H1 (cell line): Measurements from ENCODE around the gene SCYL1. TPM values are rescaled to one million over a fixed set of nuclear protein-coding genes. Genes with fewer than 3 reads are reported as not detected.

Experiments
- CTCF ChIA-PET: fragments of 300-600 bp; sonication (Branson Sonifier 250); formaldehyde crosslinking; loops from one replicate; lab custom pipeline; 2021; ENCODE audit not compliant: partially characterized antibody; lab: Charles Lee
- POLR2A ChIA-PET: fragments of 300-600 bp; sonication (Branson Sonifier 250); formaldehyde crosslinking; loops from one replicate; lab custom pipeline; 2021; ENCODE audit warnings: inconsistent platforms; ENCODE audit not compliant: partially characterized antibody; lab: Charles Lee
- DNase-seq, 2 experiments: peaks; one replicate each; pipeline versions ENCODE4 v3.0.0 to v3.0.0-alpha.2; 2010 to 2022; ENCODE audit warnings: low spot score in 2 of 2, low read depth in 1 of 2, mixed read lengths in 1 of 2
- FAIRE-seq: peaks from 2 replicates; lab custom pipeline; 2011; peaks lifted over from hg19 to GRCh38; lab: Jason Lieb, UNC
- H2AFZ ChIP-seq: 2 replicates; pipeline ENCODE4 v1.8.1; 2012; ENCODE audit warnings: low read length, inconsistent platforms
- H2AK5ac ChIP-seq: 2 replicates; pipeline ENCODE4 v1.6.1; 2013; ENCODE audit warnings: low read depth, low read length
- H2BK120ac ChIP-seq: replicated peaks from 2 replicates; pipeline ENCODE3; 2013; ENCODE audit warnings: low read depth, low read length, inconsistent platforms
- H2BK12ac ChIP-seq: 2 replicates; pipeline ENCODE4 v1.6.1; 2013; ENCODE audit warnings: low read depth, low read length
- H2BK15ac ChIP-seq: 2 replicates; pipeline ENCODE4 v1.6.1; 2013; ENCODE audit warnings: low read length
- H2BK20ac ChIP-seq: 2 replicates; pipeline ENCODE4 v1.6.1; 2013; ENCODE audit warnings: low read length
- H2BK5ac ChIP-seq: 2 replicates; pipeline ENCODE4 v1.6.1; 2013; ENCODE audit warnings: low read depth, low read length
- H3K14ac ChIP-seq: 2 replicates; pipeline ENCODE4 v1.6.1; 2013; ENCODE audit warnings: inconsistent platforms; ENCODE audit not compliant: insufficient read length
- H3K18ac ChIP-seq: 2 replicates; pipeline ENCODE4 v1.6.1; 2013; ENCODE audit warnings: low read length; ENCODE audit errors: extremely low read depth
- H3K23ac ChIP-seq: 2 replicates; pipeline ENCODE4 v1.6.1; 2013; ENCODE audit warnings: inconsistent platforms; ENCODE audit not compliant: insufficient read length
- H3K23me2 ChIP-seq: 2 replicates; pipeline ENCODE4 v1.6.1; 2013; ENCODE audit warnings: low read depth, low read length
- H3K27ac ChIP-seq: 2 replicates; pipeline ENCODE4 v1.6.1; 2011; ENCODE audit warnings: low read depth, low read length, inconsistent platforms
- H3K27me3 ChIP-seq, 4 experiments: replicated peaks in 1 of 4; 1 replicate in 1 of 4; 2 replicates in 3 of 4; pipeline versions ENCODE4 v1.6.1 to v1.8.1; 2011 to 2013; ENCODE audit warnings: low read length in 3 of 4, mild to moderate bottlenecking in 3 of 4, inconsistent platforms in 2 of 4, mixed read lengths in 2 of 4, moderate library complexity in 1 of 4; ENCODE audit not compliant: control insufficient read depth in 3 of 4, insufficient read depth in 3 of 4; ENCODE audit errors: extremely low read depth in 1 of 4
- H3K36me3 ChIP-seq, 4 experiments: 2 replicates each; pipeline versions ENCODE4 v1.6.1 to v1.8.1; 2011 to 2013; ENCODE audit warnings: mild to moderate bottlenecking in 4 of 4, low read length in 3 of 4, moderate library complexity in 2 of 4, control low read depth in 1 of 4, inconsistent platforms in 1 of 4; ENCODE audit not compliant: insufficient read depth in 4 of 4, control insufficient read depth in 2 of 4
- H3K4ac ChIP-seq: replicated peaks from 2 replicates; pipeline ENCODE3; 2013; ENCODE audit warnings: low read length, low read depth, mixed read lengths, inconsistent platforms; ENCODE audit not compliant: insufficient read length
- H3K4me1 ChIP-seq, 4 experiments: replicated peaks in 1 of 4; 1 replicate in 1 of 4; 2 replicates in 3 of 4; pipeline versions ENCODE4 v1.6.1 to v1.8.1; 2011 to 2013; ENCODE audit warnings: low read length in 3 of 4, inconsistent platforms in 2 of 4, mixed read lengths in 1 of 4; ENCODE audit not compliant: insufficient read depth in 4 of 4, control insufficient read depth in 3 of 4
- H3K4me2 ChIP-seq, 2 experiments: 2 replicates each; pipeline versions ENCODE4 v1.6.1 to v1.8.1; 2011 to 2013; ENCODE audit warnings: low read depth in 2 of 2, low read length in 2 of 2, control low read depth in 1 of 2, inconsistent platforms in 1 of 2, mild to moderate bottlenecking in 1 of 2; ENCODE audit not compliant: insufficient read depth in 1 of 2
- H3K4me3 ChIP-seq, 4 experiments: fragments of 200-600, 300-600 bp in 1 of 4; sonication (generic), shearing (Covaris generic), sonication (Bioruptor Twin) in 1 of 4; 2 replicates each; pipeline versions ENCODE4 v1.5.1 to v1.8.1; 2011 to 2016; ENCODE audit warnings: low read length in 4 of 4, low read depth in 3 of 4, control low read depth in 2 of 4, inconsistent platforms in 2 of 4, mild to moderate bottlenecking in 2 of 4, mixed read lengths in 1 of 4, moderate library complexity in 1 of 4; ENCODE audit not compliant: insufficient read depth in 2 of 4; ENCODE audit errors: extremely low read depth in 1 of 4
- H3K56ac ChIP-seq: replicated peaks from 2 replicates; pipeline ENCODE3; 2013; ENCODE audit warnings: low read depth, mild to moderate bottlenecking, mixed read lengths, low read length, inconsistent platforms; ENCODE audit not compliant: insufficient read length
- H3K79me1 ChIP-seq: 2 replicates; pipeline ENCODE4 v1.6.1; 2013; ENCODE audit warnings: low read depth, low read length, control low read depth
- H3K79me2 ChIP-seq, 2 experiments: 2 replicates each; pipeline versions ENCODE4 v1.6.1 to v1.8.1; 2012 to 2013; ENCODE audit warnings: low read length in 2 of 2, mild to moderate bottlenecking in 2 of 2, inconsistent platforms in 1 of 2; ENCODE audit not compliant: insufficient read depth in 2 of 2, control insufficient read depth in 1 of 2
- H3K9ac ChIP-seq, 4 experiments: replicated peaks in 1 of 4; 1 replicate in 1 of 4; 2 replicates in 3 of 4; pipeline versions ENCODE4 v1.6.1 to v1.8.1; 2011 to 2013; ENCODE audit warnings: low read depth in 3 of 4, low read length in 3 of 4, control low read depth in 2 of 4, mild to moderate bottlenecking in 2 of 4, moderate library complexity in 2 of 4, inconsistent platforms in 1 of 4; ENCODE audit errors: extremely low read depth in 1 of 4
- H3K9me3 ChIP-seq, 2 experiments: 2 replicates each; pipeline versions ENCODE4 v1.6.1 to v1.8.1; 2012 to 2013; ENCODE audit warnings: mild to moderate bottlenecking in 2 of 2, moderate library complexity in 2 of 2, control low read depth in 1 of 2, inconsistent platforms in 1 of 2, low read depth in 1 of 2, low read length in 1 of 2, mixed read lengths in 1 of 2; ENCODE audit not compliant: insufficient read depth in 2 of 2
- H4K20me1 ChIP-seq, 2 experiments: replicated peaks in 1 of 2; 2 replicates each; pipeline versions ENCODE3 to v1.8.1; 2011 to 2013; ENCODE audit warnings: inconsistent platforms in 2 of 2, low read length in 2 of 2, mild to moderate bottlenecking in 1 of 2; ENCODE audit not compliant: insufficient read depth in 2 of 2, control insufficient read depth in 1 of 2
- H4K5ac ChIP-seq: 2 replicates; pipeline ENCODE4 v1.6.1; 2013; ENCODE audit warnings: low read length, low read depth, mixed read lengths, inconsistent platforms; ENCODE audit not compliant: insufficient read length
- H4K8ac ChIP-seq: 2 replicates; pipeline ENCODE4 v1.8.0; 2013; ENCODE audit warnings: mild to moderate bottlenecking, moderate library complexity, low read length, inconsistent platforms; ENCODE audit not compliant: insufficient read depth; ENCODE audit errors: extremely low read depth
- H4K91ac ChIP-seq: replicated peaks from 2 replicates; pipeline ENCODE3; 2013; ENCODE audit warnings: low read length, mixed read lengths, inconsistent platforms; ENCODE audit not compliant: insufficient read length
- CEBPB ChIP-seq: IDR thresholded peaks from 2 replicates; pipeline ENCODE4 v1.6.1; 2012; ENCODE audit warnings: low read depth, low read length
- CREB1 ChIP-seq: IDR thresholded peaks from 2 replicates; pipeline ENCODE4 v1.6.1; 2012; ENCODE audit warnings: inconsistent platforms
- EGR1 ChIP-seq: IDR thresholded peaks from 2 replicates; pipeline ENCODE4 v1.6.1; 2011; ENCODE audit warnings: low read depth, low read length, borderline replicate concordance
- EZH2 ChIP-seq: fragments of 200-600 bp; sonication (generic); IDR thresholded peaks from 2 replicates; pipeline ENCODE4 v1.7.1; 2012; ENCODE audit warnings: low read depth, mild to moderate bottlenecking, moderate library complexity, low read length, inconsistent platforms; ENCODE audit not compliant: severe bottlenecking
- FOSL1 ChIP-seq: IDR thresholded peaks from 2 replicates; pipeline ENCODE4 v1.6.1; 2011; ENCODE audit warnings: mild to moderate bottlenecking, low read depth, low read length, moderate library complexity; ENCODE audit not compliant: insufficient read depth
- POLR2A ChIP-seq, 2 experiments: IDR thresholded peaks; 1 replicate in 1 of 2; 2 replicates in 1 of 2; pipeline ENCODE4 v1.6.1; 2011; ENCODE audit warnings: low read depth in 2 of 2, low read length in 2 of 2, mild to moderate bottlenecking in 2 of 2; ENCODE audit errors: control extremely low read depth in 1 of 2
- POU5F1 ChIP-seq: IDR thresholded peaks from 2 replicates; pipeline ENCODE4 v1.6.1; 2011; ENCODE audit warnings: low read depth, mild to moderate bottlenecking, low read length, moderate library complexity
- RFX5 ChIP-seq: IDR thresholded peaks from 2 replicates; pipeline ENCODE4 v1.6.1; 2011; ENCODE audit warnings: low read depth, low read length, improper control_type of control experiment, borderline replicate concordance
- TAF7 ChIP-seq: optimal IDR thresholded peaks from 2 replicates; pipeline ENCODE3; 2011; ENCODE audit warnings: low read depth, mild to moderate bottlenecking, inconsistent platforms, low read length, moderate library complexity, borderline replicate concordance
- TCF12 ChIP-seq: IDR thresholded peaks from 2 replicates; pipeline ENCODE4 v1.6.1; 2011; ENCODE audit warnings: low read depth, mild to moderate bottlenecking, low read length
- WGBS, 2 experiments: shearing (Covaris generic) in 1 of 2; methylation state at CpG; one replicate each; pipeline versions ENCODE4 v1.1.6 to v1.1.7; 2013 to 2015; ENCODE audit warnings: low lambda C conversion rate in 2 of 2, mixed read lengths in 2 of 2, inconsistent platforms in 1 of 2, low coverage in 1 of 2, missing lambda C conversion rate in 1 of 2; ENCODE audit not compliant: insufficient replicate concordance in 2 of 2, insufficient coverage in 1 of 2, insufficient read length in 1 of 2; ENCODE audit errors: extremely low coverage in 1 of 2, missing lambda C conversion rate in 1 of 2; 5-methylcytosine and 5-hydroxymethylcytosine counted together
- polyA plus RNA-seq, 7 experiments: library from polyadenylated mRNA; depleted of rRNA in 3 of 7; stranded (reverse) in 5 of 7; unstranded in 2 of 7; fragments of >200 nt in 5 of 7; fragments of 200-250 nt in 2 of 7; gene quantifications; 1 replicate in 5 of 7; 2 replicates in 1 of 7; 4 replicates in 1 of 7; pipeline versions ENCODE4 v1.2.1 to v1.2.3, GENCODE V29; 2011 to 2013; ENCODE audit warnings: missing spikeins in 2 of 7, mixed read lengths in 2 of 7
- total RNA-seq: library from RNA; stranded (reverse); fragmentation: NEBNext Ultra II Directional; extraction: Animal tissue kit (Norgen Biotek cat#: 25700); gene quantifications from 2 replicates; pipeline ENCODE4 v1.2.1, GENCODE V29; 2021
- TF ChIP-seq, protein P1 (sequence below): IDR thresholded peaks from 2 replicates; pipeline ENCODE4 v1.6.1; 2011; ENCODE audit warnings: low read depth, mild to moderate bottlenecking, low read length; ENCODE audit not compliant: insufficient read depth

The SCYL1 gene
- total and polyA plus RNA-seq, 2 of the 8 experiments (the other 6 are each of a cell fraction or from before 2014, with no cell fraction given), result 59.8 to 77.7 TPM

DNA sequence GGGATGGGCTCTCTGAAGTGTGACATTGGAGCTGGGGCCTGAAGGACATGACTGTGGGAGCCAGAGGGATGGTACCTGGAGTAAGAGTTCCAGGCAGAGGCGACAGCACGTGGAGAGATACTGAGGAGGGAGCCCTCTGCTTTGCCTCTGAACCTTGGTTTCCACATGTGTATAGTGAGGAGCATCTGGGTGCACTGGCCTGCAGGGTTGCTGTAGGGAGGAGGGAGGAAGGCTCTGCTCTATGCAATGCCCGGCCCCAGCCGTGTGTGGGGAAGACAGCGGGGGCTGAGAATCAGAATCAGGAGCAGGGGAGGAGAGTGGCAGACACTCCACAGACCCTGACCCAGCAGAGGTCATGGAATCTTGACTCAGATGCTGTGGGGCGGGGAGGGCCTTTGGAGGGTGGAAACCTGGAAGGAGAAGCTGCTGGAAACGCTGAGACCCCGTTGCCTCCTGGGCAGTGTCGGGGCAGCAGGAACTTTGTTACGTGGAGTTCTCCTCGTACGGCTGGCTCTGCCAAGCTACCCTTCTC, 4.0 kb downstream of the SCYL1 start:
- H3K56ac ChIP-seq, result no peak overlapping the region
- no peak overlapping the region for H3K27ac ChIP-seq
- H2BK120ac ChIP-seq, result no peak overlapping the region
- no peaks in the 10 kb centered on the region; the same call in 1 of the 2 replicates for H3K79me1 ChIP-seq
- H3K23ac ChIP-seq, result no peak overlapping the region
- 87% methylated on average over 12 of the region's 12 CpGs; no CpG with 5 or more reads in 1 of the 2 experiments for WGBS, 2 experiments
- H3K23me2 ChIP-seq, result peaks cover 13% of the 10 kb centered on the region
- no peak overlapping the region for H2AFZ ChIP-seq
- no peak overlapping the region for H4K5ac ChIP-seq
- no peak overlapping the region for H3K4ac ChIP-seq
- no peak overlapping the region for H3K4me3 ChIP-seq
- no peak overlapping the region for H2BK20ac ChIP-seq
- no peak overlapping the region for H3K14ac ChIP-seq
- no peak for DNase-seq
- ChIA-PET CTCF (interaction anchor here (1.0 to 6.1 kb wide), 12 partner anchors 12 to 172 kb away, joined by 3 to 31 read pairs (median 6); partner anchors contain the start of genes FAM89B and ZNRD2), POLR2A (interaction anchor here (0.6 to 7.7 kb wide), 9 partner anchors 11 to 1869 kb away, joined by 3 to 62 read pairs (median 6); partner anchors contain the start of genes EHBP1L1 and PCNX3)
- H3K79me2 ChIP-seq, result peaks cover 0 to 3% of the 10 kb centered on the region in 2 experiments; a peak in 1 of 4 replicates
- H2BK15ac ChIP-seq, result no peak overlapping the region
- peaks cover 2 to 24% (median 16%) of the 10 kb centered on the region in 4 experiments for H3K36me3 ChIP-seq
- H2AK5ac ChIP-seq, result no peak overlapping the region
- FAIRE-seq, result no peak
- peaks cover 0 to 22% of the 10 kb centered on the region in 2 experiments for H4K20me1 ChIP-seq
- no peak overlapping the region; a peak in 1 of 7 replicates for H3K9ac ChIP-seq
- H3K4me2 ChIP-seq, result no peak overlapping the region
- no peak overlapping the region for H2BK12ac ChIP-seq
- no peak overlapping the region for H2BK5ac ChIP-seq
- H4K91ac ChIP-seq, result no peak overlapping the region
- no peak for TF ChIP-seq FOSL1
- TF ChIP-seq EGR1, result no peak
- TF ChIP-seq CREB1, result no peak
- TF ChIP-seq TCF12, result no peak
- no peak for TF ChIP-seq EZH2
- TF ChIP-seq TAF7, result no peak
- TF ChIP-seq CEBPB, result no peak
- TF ChIP-seq, protein P1, sequence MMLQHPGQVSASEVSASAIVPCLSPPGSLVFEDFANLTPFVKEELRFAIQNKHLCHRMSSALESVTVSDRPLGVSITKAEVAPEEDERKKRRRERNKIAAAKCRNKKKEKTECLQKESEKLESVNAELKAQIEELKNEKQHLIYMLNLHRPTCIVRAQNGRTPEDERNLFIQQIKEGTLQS, result no peak
- no peak for TF ChIP-seq POLR2A (IDR thresholded peaks at IDR 0.05; ENCODE audit: control extremely low read depth in 1 of 2, low read depth in 2 of 2, low read length in 2 of 2)
- no peak for TF ChIP-seq RFX5
- TF ChIP-seq POU5F1, result no peak
- H3K18ac ChIP-seq, result no peak overlapping the region
- no peaks in the 10 kb centered on the region for H3K9me3 ChIP-seq
- peaks cover 0 to 4% (median 0%) of the 10 kb centered on the region in 4 experiments; a peak in 2 of 7 replicates for H3K27me3 ChIP-seq
- no peak overlapping the region for H4K8ac ChIP-seq
- peaks cover 0 to 13% (median 8%) of the 10 kb centered on the region in 4 experiments; a peak in 5 of 7 replicates for H3K4me1 ChIP-seq
